SK-N-SH (cell line): ENCODE results near the gene CD6. TPM values are rescaled to one million over a fixed set of nuclear protein-coding genes. Genes with fewer than 3 reads are reported as not detected.

Source experiments
- CTCF ChIA-PET: fragments of 300-600, 350-600 bp; formaldehyde crosslinking; extraction: SDS; loops from one replicate; lab custom pipeline; 2021; lab: Yijun Ruan, JAX
- POLR2A ChIA-PET: fragments of 350-600 bp; sonication (Branson Sonifier 250); formaldehyde crosslinking; extraction: SDS; loops from one replicate; lab custom pipeline; 2020; ENCODE audit warnings: antibody characterized with exemption, inconsistent platforms; lab: Yijun Ruan, JAX
- DNase-seq: peaks from one replicate; pipeline ENCODE4 v3.0.0; 2012
- H2AFZ ChIP-seq: fragments of 200-600 bp; sonication (generic); 2 replicates; pipeline ENCODE4 v1.8.1; 2016; ENCODE audit warnings: antibody characterized with exemption, mild to moderate bottlenecking, low read depth
- H3F3A ChIP-seq: fragments of 200-600 bp; sonication (generic); replicated peaks from 2 replicates; pipeline ENCODE3; 2016; ENCODE audit warnings: antibody characterized with exemption, mild to moderate bottlenecking; ENCODE audit not compliant: insufficient read depth
- H3K27ac ChIP-seq, 2 experiments: fragments of 200-500 bp in 1 of 2; fragments of 200-600 bp in 1 of 2; sonication (Bioruptor generic) in 1 of 2; sonication (generic), shearing (Covaris generic) in 1 of 2; 2 replicates each; pipeline versions ENCODE4 v1.5.1 to v1.6.1; 2014 to 2016; ENCODE audit warnings: low read depth in 2 of 2, inconsistent platforms in 1 of 2, low read length in 1 of 2, mild to moderate bottlenecking in 1 of 2, mixed read lengths in 1 of 2
- H3K27me3 ChIP-seq: fragments of 200-600 bp; sonication (generic), shearing (Covaris generic); 2 replicates; pipeline ENCODE4 v1.6.1; 2016; ENCODE audit warnings: mixed run types; ENCODE audit not compliant: insufficient read depth
- H3K36me3 ChIP-seq, 2 experiments: fragments of 200-500 bp in 1 of 2; fragments of 200-600 bp in 1 of 2; sonication (Bioruptor generic) in 1 of 2; sonication (generic) in 1 of 2; replicated peaks in 1 of 2; 2 replicates each; pipeline versions ENCODE3 to v1.5.1; 2014 to 2016; ENCODE audit warnings: low read length in 1 of 2, mild to moderate bottlenecking in 1 of 2; ENCODE audit not compliant: insufficient read depth in 2 of 2, control insufficient read depth in 1 of 2
- H3K4me1 ChIP-seq, 2 experiments: fragments of 200-500 bp in 1 of 2; fragments of 200-600 bp in 1 of 2; sonication (Bioruptor generic) in 1 of 2; sonication (generic), shearing (Covaris generic) in 1 of 2; 2 replicates each; pipeline versions ENCODE4 v1.5.1 to v1.6.1; 2014 to 2016; ENCODE audit warnings: low read depth in 1 of 2, low read length in 1 of 2, mixed run types in 1 of 2; ENCODE audit not compliant: insufficient read depth in 2 of 2, control insufficient read depth in 1 of 2
- H3K4me2 ChIP-seq: fragments of 200-600 bp; sonication (generic), shearing (Covaris generic); 2 replicates; pipeline ENCODE4 v1.6.1; 2017; ENCODE audit warnings: mixed run types
- H3K4me3 ChIP-seq, 2 experiments: fragments of 200-500 bp in 1 of 2; fragments of 200-600 bp in 1 of 2; sonication (Bioruptor generic) in 1 of 2; sonication (generic), shearing (Covaris generic) in 1 of 2; 2 replicates each; pipeline versions ENCODE4 v1.5.1 to v1.8.1; 2014 to 2016; ENCODE audit warnings: low read depth in 2 of 2, inconsistent platforms in 1 of 2, low read length in 1 of 2, mild to moderate bottlenecking in 1 of 2, mixed read lengths in 1 of 2, moderate library complexity in 1 of 2
- H3K79me2 ChIP-seq: fragments of 200-600 bp; sonication (generic); 2 replicates; pipeline ENCODE4 v1.8.1; 2017; ENCODE audit warnings: mild to moderate bottlenecking; ENCODE audit not compliant: insufficient read depth
- H3K9ac ChIP-seq: fragments of 200-600 bp; sonication (generic); 2 replicates; pipeline ENCODE4 v1.6.1; 2017; ENCODE audit warnings: mixed run types
- H3K9me2 ChIP-seq: fragments of 200-600 bp; sonication (generic); 2 replicates; pipeline ENCODE4 v1.6.1; 2017; ENCODE audit warnings: mixed run types
- H3K9me3 ChIP-seq: fragments of 200-600 bp; sonication (generic); 2 replicates; pipeline ENCODE4 v1.6.1; 2017; ENCODE audit warnings: mixed run types, mild to moderate bottlenecking, moderate library complexity
- H4K20me1 ChIP-seq: fragments of 200-600 bp; sonication (generic); 2 replicates; pipeline ENCODE4 v1.6.1; 2017; ENCODE audit warnings: mild to moderate bottlenecking, mixed run types; ENCODE audit not compliant: insufficient read depth
- CHD2 ChIP-seq: fragments of 150-350 bp; IDR thresholded peaks from 2 replicates; pipeline ENCODE4 v1.6.1; 2018; ENCODE audit warnings: low read length; ENCODE audit not compliant: partially characterized antibody
- ELF1 ChIP-seq: IDR thresholded peaks from 2 replicates; pipeline ENCODE4 v1.4.0; 2012
- EP300 ChIP-seq, 2 experiments: IDR thresholded peaks; 2 replicates each; pipeline versions ENCODE4 v1.4.0 to v1.6.1; 2012; ENCODE audit warnings: borderline replicate concordance in 1 of 2, low read depth in 1 of 2, low read length in 1 of 2
- EZH2phosphoT487 ChIP-seq: fragments of 200-600 bp; sonication (generic); IDR thresholded peaks from 2 replicates; pipeline ENCODE4 v1.6.1; 2017; ENCODE audit warnings: low read depth, mixed run types, mild to moderate bottlenecking, antibody characterized with exemption, moderate library complexity, borderline replicate concordance
- FOXJ3 ChIP-seq: sonication (generic); formaldehyde crosslinking; IDR thresholded peaks from 2 replicates; pipeline ENCODE4 v1.5.1; 2020; ENCODE audit warnings: mild to moderate bottlenecking, missing genetic modification reagents
- GABPA ChIP-seq: IDR thresholded peaks from 2 replicates; pipeline ENCODE4 v1.4.0; 2012; ENCODE audit warnings: low read depth, mild to moderate bottlenecking
- MEF2A ChIP-seq: IDR thresholded peaks from 2 replicates; pipeline ENCODE4 v1.4.0; 2012; ENCODE audit warnings: low read depth, borderline replicate concordance
- MXI1 ChIP-seq: IDR thresholded peaks from 2 replicates; pipeline ENCODE4 v1.6.1; 2012; ENCODE audit warnings: mild to moderate bottlenecking, low read depth, low read length, improper control_type of control experiment
- RFX5 ChIP-seq: IDR thresholded peaks from 2 replicates; pipeline ENCODE4 v1.6.1; 2012; ENCODE audit warnings: mild to moderate bottlenecking, improper control_type of control experiment, low read length
- TCF12 ChIP-seq: IDR thresholded peaks from 2 replicates; pipeline ENCODE4 v1.4.0; 2012
- TEAD4 ChIP-seq: IDR thresholded peaks from 2 replicates; pipeline ENCODE4 v1.4.0; 2012; ENCODE audit warnings: mild to moderate bottlenecking, borderline replicate concordance; ENCODE audit not compliant: insufficient read depth
- YY1 ChIP-seq: IDR thresholded peaks from 2 replicates; pipeline ENCODE4 v1.4.0; 2012; ENCODE audit warnings: low read depth, mild to moderate bottlenecking
- WGBS: methylation state at CpG from one replicate; pipeline ENCODE4 v1.1.6; 2017; ENCODE audit warnings: low lambda C conversion rate; 5-methylcytosine and 5-hydroxymethylcytosine counted together
- polyA plus RNA-seq, 3 experiments: library from polyadenylated mRNA; depleted of rRNA; stranded (reverse); fragments of >200 nt; gene quantifications; 2 replicates each; pipeline ENCODE4 v1.2.3, GENCODE V29; 2012
- TF ChIP-seq, protein P1 (sequence below): IDR thresholded peaks from 2 replicates; pipeline ENCODE4 v1.4.0; 2012; ENCODE audit warnings: low read depth, borderline replicate concordance
- TF ChIP-seq, protein P2 (sequence below): fragments of 150-350 bp; IDR thresholded peaks from 2 replicates; pipeline ENCODE4 v1.6.1; 2017; ENCODE audit warnings: antibody characterized with exemption, low read length, low read depth, borderline replicate concordance
- TF ChIP-seq, protein P3 (sequence below): IDR thresholded peaks from 2 replicates; pipeline ENCODE4 v1.6.1; 2012; ENCODE audit warnings: mild to moderate bottlenecking, low read depth, low read length, moderate library complexity

The CD6 gene
- polyA plus RNA-seq, 1 of the 3 experiments (the other 2 are of a cell fraction), result not detected

DNA sequence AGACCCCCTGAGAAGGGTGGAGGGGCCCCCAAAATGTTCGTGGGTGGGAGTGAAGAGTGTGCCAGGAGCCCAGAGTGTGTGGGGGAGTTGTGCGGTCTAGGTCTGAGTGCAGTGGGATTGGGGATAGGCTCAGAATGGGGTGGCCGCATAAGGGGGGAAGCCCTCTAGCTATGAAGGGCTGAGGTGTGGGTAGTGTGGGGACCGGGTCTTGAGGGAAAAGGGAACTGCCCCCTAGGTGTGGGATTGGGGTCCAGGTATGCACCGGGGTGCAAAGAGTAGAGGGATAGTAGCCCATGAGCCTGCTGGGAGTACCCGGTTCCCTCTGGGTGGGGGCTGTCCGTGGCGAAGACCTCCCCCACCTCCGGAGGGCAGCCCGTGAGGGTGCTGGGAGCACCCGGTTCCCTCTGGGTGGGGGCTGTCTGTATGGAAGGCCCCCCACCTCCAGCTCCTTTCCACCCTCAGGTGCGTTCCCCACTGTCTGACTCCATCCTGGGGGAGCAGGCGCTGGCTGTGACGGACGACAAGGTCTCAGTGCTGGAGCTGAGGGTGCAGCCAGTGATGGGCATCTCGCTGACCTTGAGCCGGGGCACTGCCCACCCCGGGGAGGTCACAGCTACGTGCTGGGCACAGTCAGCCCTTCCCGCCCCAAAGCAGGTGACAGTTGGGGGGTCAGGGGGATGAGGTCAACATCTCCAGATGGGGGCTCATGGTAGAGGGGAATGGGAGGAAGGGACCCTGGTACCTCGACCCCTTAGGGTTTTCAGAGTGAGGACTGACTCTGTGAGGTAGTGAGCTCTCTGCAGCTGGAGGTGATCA lies 36.5 kb upstream of the CD6 start:
- H4K20me1 ChIP-seq, result no peaks in the 10 kb centered on the region

DNA sequence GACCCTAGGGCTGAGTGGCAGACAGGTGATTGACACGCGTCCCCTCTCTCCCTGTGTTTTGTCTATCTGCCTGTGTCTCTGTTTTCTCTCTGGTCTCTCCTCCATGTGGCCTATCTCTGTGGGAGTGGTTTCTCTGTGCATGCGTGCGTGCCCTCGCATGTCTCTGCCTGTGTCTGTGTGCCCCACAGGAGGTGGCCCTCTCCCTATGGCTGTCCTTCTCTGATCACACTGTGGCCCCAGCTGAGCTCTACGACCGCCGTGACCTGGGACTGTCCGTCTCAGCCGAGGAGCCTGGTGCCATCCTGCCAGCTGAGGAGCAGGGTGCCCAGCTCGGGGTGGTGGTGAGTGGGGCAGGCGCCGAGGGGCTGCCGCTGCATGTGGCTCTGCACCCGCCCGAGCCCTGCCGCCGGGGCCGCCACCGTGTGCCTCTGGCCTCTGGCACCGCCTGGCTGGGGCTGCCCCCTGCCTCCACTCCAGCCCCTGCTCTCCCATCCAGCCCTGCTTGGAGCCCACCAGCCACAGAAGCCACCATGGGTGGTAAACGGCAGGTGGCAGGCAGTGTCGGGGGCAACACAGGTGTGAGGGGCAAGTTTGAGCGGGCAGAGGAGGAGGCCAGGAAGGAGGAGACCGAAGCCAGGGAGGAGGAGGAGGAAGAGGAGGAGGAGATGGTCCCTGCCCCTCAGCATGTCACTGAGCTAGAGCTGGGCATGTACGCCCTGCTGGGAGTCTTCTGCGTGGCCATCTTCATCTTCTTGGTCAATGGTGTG lies 35.6 kb upstream of the CD6 start:
- H3K27ac ChIP-seq, result no peak overlapping the region
- H3F3A ChIP-seq, result no peaks in the 10 kb centered on the region
- H3K4me3 ChIP-seq, result no peak overlapping the region
- POLR2A ChIA-PET, result no interaction called here
- H3K4me1 ChIP-seq, result peaks cover 0 to 2% of the 10 kb centered on the region in 2 experiments; a peak in 1 of 4 replicates
- H3K79me2 ChIP-seq, result no peaks in the 10 kb centered on the region
- no peak overlapping the region for H3K4me2 ChIP-seq
- no peak overlapping the region for H2AFZ ChIP-seq
- CTCF ChIA-PET, result interaction anchor here (0.9 to 1.7 kb wide), 2 partner anchors 20 to 105 kb away, joined by 3 to 5 read pairs; no protein-coding TSS in a partner anchor
- H3K9me3 ChIP-seq, result no peaks in the 10 kb centered on the region
- WGBS, result 89% methylated on average over 11 of the region's 27 CpGs
- TF ChIP-seq ELF1, result no peak
- TF ChIP-seq, protein P1, sequence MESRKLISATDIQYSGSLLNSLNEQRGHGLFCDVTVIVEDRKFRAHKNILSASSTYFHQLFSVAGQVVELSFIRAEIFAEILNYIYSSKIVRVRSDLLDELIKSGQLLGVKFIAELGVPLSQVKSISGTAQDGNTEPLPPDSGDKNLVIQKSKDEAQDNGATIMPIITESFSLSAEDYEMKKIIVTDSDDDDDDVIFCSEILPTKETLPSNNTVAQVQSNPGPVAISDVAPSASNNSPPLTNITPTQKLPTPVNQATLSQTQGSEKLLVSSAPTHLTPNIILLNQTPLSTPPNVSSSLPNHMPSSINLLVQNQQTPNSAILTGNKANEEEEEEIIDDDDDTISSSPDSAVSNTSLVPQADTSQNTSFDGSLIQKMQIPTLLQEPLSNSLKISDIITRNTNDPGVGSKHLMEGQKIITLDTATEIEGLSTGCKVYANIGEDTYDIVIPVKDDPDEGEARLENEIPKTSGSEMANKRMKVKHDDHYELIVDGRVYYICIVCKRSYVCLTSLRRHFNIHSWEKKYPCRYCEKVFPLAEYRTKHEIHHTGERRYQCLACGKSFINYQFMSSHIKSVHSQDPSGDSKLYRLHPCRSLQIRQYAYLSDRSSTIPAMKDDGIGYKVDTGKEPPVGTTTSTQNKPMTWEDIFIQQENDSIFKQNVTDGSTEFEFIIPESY, result no peak
- TF ChIP-seq TCF12, result no peak
- TF ChIP-seq EZH2phosphoT487, result no peak
- TF ChIP-seq MEF2A, result no peak
- TF ChIP-seq, protein P2, sequence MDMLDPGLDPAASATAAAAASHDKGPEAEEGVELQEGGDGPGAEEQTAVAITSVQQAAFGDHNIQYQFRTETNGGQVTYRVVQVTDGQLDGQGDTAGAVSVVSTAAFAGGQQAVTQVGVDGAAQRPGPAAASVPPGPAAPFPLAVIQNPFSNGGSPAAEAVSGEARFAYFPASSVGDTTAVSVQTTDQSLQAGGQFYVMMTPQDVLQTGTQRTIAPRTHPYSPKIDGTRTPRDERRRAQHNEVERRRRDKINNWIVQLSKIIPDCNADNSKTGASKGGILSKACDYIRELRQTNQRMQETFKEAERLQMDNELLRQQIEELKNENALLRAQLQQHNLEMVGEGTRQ, result no peak
- H3K27me3 ChIP-seq, result no peaks in the 10 kb centered on the region
- H4K20me1 ChIP-seq, result no peaks in the 10 kb centered on the region
- peaks cover 0 to 29% of the 10 kb centered on the region in 2 experiments for H3K36me3 ChIP-seq
- H3K9ac ChIP-seq, result no peak overlapping the region
- DNase-seq, result no peak
- no peaks in the 10 kb centered on the region for H3K9me2 ChIP-seq

More for the DNA sequence above, 36.5 kb upstream of the CD6 start:
- no peaks in the 10 kb centered on the region for H3K27me3 ChIP-seq
- peaks cover 0 to 2% of the 10 kb centered on the region in 2 experiments; a peak in 1 of 4 replicates for H3K4me1 ChIP-seq
- H3K4me2 ChIP-seq, result no peak overlapping the region
- no peaks in the 10 kb centered on the region for H3K9me2 ChIP-seq
- no peak overlapping the region for H3K4me3 ChIP-seq
- TF ChIP-seq MXI1 (no peak), CHD2 (no peak), YY1 (no peak), GABPA (no peak), EP300 (IDR thresholded peaks at IDR 0.05; ENCODE audit: borderline replicate concordance in 1 of 2, low read depth in 1 of 2, low read length in 1 of 2) (no peak), FOXJ3 (CRISPR knock-in tag) (no peak), TEAD4 (no peak), RFX5 (no peak)
- TF ChIP-seq, protein P3, sequence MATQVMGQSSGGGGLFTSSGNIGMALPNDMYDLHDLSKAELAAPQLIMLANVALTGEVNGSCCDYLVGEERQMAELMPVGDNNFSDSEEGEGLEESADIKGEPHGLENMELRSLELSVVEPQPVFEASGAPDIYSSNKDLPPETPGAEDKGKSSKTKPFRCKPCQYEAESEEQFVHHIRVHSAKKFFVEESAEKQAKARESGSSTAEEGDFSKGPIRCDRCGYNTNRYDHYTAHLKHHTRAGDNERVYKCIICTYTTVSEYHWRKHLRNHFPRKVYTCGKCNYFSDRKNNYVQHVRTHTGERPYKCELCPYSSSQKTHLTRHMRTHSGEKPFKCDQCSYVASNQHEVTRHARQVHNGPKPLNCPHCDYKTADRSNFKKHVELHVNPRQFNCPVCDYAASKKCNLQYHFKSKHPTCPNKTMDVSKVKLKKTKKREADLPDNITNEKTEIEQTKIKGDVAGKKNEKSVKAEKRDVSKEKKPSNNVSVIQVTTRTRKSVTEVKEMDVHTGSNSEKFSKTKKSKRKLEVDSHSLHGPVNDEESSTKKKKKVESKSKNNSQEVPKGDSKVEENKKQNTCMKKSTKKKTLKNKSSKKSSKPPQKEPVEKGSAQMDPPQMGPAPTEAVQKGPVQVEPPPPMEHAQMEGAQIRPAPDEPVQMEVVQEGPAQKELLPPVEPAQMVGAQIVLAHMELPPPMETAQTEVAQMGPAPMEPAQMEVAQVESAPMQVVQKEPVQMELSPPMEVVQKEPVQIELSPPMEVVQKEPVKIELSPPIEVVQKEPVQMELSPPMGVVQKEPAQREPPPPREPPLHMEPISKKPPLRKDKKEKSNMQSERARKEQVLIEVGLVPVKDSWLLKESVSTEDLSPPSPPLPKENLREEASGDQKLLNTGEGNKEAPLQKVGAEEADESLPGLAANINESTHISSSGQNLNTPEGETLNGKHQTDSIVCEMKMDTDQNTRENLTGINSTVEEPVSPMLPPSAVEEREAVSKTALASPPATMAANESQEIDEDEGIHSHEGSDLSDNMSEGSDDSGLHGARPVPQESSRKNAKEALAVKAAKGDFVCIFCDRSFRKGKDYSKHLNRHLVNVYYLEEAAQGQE, result no peak
- H3K9ac ChIP-seq, result no peak overlapping the region
- ChIA-PET POLR2A (no interaction called here), CTCF (interaction anchor here (0.9 to 1.8 kb wide), 2 partner anchors 104 to 252 kb away, joined by 3 to 7 read pairs; no protein-coding TSS in a partner anchor)
- H3K27ac ChIP-seq, result no peak overlapping the region
- peaks cover 0 to 35% of the 10 kb centered on the region in 2 experiments for H3K36me3 ChIP-seq
- no peak overlapping the region for H2AFZ ChIP-seq
- H3K79me2 ChIP-seq, result no peaks in the 10 kb centered on the region
- 87% methylated on average over 13 of the region's 21 CpGs for WGBS
- H3K9me3 ChIP-seq, result no peaks in the 10 kb centered on the region
- H3F3A ChIP-seq, result no peaks in the 10 kb centered on the region
- DNase-seq, result no peak
